ENCODE measurements around the gene MYO5C. TPM values are rescaled to one million over a fixed set of nuclear protein-coding genes. Genes with fewer than 3 reads are reported as not detected.

Gene MYO5C
- total RNA-seq, 1 donor from 2014 or later = 19.7 TPM

DNA sequence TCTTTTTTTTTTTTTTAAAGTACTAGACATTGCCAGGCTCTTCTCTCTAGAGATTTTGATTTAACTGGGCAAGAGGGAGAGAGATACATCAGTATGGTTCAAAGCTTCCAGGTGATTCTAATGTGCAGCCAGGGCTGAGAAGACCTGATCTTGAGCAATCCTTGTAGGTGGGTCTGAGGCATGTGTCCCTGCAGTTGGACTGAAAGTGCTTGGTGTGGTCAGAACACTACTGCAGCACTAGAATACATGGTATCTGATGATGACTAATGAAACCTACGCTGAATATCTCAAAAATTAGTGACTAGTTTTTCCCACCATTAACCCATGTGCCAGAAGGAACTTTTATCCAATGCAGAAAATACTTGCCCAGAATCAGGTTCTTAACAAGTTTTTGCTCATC lies 34.4 kb upstream of the MYO5C start:
- no peak for FAIRE-seq
- Histone ChIP-seq H3K27me3 (ENCODE audit: control insufficient read depth, insufficient read depth, low read length) (no peaks in the 10 kb centered on the region), H3K4me3 (ENCODE audit: low read depth, low read length) (no peak overlapping the region), H3K36me3 (ENCODE audit: control insufficient read depth, insufficient read depth, low read length) (peaks cover 3% of the 10 kb centered on the region)
- DNase-seq (ENCODE audit: low read depth) = no peak
- TF ChIP-seq, protein P1, sequence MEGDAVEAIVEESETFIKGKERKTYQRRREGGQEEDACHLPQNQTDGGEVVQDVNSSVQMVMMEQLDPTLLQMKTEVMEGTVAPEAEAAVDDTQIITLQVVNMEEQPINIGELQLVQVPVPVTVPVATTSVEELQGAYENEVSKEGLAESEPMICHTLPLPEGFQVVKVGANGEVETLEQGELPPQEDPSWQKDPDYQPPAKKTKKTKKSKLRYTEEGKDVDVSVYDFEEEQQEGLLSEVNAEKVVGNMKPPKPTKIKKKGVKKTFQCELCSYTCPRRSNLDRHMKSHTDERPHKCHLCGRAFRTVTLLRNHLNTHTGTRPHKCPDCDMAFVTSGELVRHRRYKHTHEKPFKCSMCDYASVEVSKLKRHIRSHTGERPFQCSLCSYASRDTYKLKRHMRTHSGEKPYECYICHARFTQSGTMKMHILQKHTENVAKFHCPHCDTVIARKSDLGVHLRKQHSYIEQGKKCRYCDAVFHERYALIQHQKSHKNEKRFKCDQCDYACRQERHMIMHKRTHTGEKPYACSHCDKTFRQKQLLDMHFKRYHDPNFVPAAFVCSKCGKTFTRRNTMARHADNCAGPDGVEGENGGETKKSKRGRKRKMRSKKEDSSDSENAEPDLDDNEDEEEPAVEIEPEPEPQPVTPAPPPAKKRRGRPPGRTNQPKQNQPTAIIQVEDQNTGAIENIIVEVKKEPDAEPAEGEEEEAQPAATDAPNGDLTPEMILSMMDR (IDR thresholded peaks at IDR 0.05; ENCODE audit: insufficient read depth, low read length, severe bottlenecking) = no peak

- no peaks in the 10 kb centered on the region for H3K27me3 ChIP-seq (ENCODE audit: control insufficient read depth, insufficient read depth, low read length)
- TF ChIP-seq, protein P1 (IDR thresholded peaks at IDR 0.05; ENCODE audit: insufficient read depth, low read length, severe bottlenecking) = no peak
- no peak overlapping the region for H3K4me3 ChIP-seq (ENCODE audit: low read depth, low read length)
- H3K36me3 ChIP-seq (ENCODE audit: control insufficient read depth, insufficient read depth, low read length) = peaks cover 4% of the 10 kb centered on the region
- DNase-seq (ENCODE audit: low read depth) (no peak), FAIRE-seq (no peak)
Measured at GRCh38 chr15:52329150-52329549, 33.5 kb upstream of the MYO5C start.

GRCh38 chr15:52328680-52329079 lies 33.1 kb upstream of the MYO5C start:
- no peak for FAIRE-seq
- H3K27me3 ChIP-seq (ENCODE audit: control insufficient read depth, insufficient read depth, low read length) = no peaks in the 10 kb centered on the region
- H3K36me3 ChIP-seq (ENCODE audit: control insufficient read depth, insufficient read depth, low read length) = peaks cover 4% of the 10 kb centered on the region
- TF ChIP-seq, protein P1 (IDR thresholded peaks at IDR 0.05; ENCODE audit: insufficient read depth, low read length, severe bottlenecking) = no peak
- DNase-seq (ENCODE audit: low read depth) = no peak
- no peak overlapping the region for H3K4me3 ChIP-seq (ENCODE audit: low read depth, low read length)

DNA sequence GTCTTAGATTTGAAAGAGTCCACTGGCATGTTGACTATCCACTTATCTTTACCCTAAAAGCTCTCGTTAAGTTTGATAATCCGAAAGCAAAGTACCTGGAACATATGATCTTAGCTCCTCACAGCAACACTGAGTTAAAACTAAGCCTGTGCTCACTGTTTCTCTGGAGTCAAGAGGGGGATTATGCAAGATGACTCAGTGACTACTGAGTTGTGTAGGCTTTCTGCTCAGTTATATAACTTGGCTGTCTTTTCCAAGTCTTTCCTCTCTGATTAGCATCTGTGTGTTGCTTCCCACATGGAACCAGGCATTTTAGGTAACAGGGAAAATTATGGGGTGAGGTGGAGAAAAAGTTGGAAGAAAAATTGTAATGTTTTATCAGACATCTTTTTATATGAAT lies 31.2 kb upstream of the MYO5C start:
- H3K4me3 ChIP-seq (ENCODE audit: low read depth, low read length) = no peak overlapping the region
- DNase-seq (ENCODE audit: low read depth) (no peak), FAIRE-seq (no peak)
- peaks cover 7% of the 10 kb centered on the region for H3K36me3 ChIP-seq (ENCODE audit: control insufficient read depth, insufficient read depth, low read length)
- H3K27me3 ChIP-seq (ENCODE audit: control insufficient read depth, insufficient read depth, low read length) = no peaks in the 10 kb centered on the region
- TF ChIP-seq, protein P1 (IDR thresholded peaks at IDR 0.05; ENCODE audit: insufficient read depth, low read length, severe bottlenecking) = no peak

GRCh38 chr15:52324109-52324508 lies 28.5 kb upstream of the MYO5C start:
- FAIRE-seq (no peak), DNase-seq (ENCODE audit: low read depth) (no peak)
- TF ChIP-seq, protein P1 (IDR thresholded peaks at IDR 0.05; ENCODE audit: insufficient read depth, low read length, severe bottlenecking) = no peak
- Histone ChIP-seq H3K36me3 (ENCODE audit: control insufficient read depth, insufficient read depth, low read length) (peaks cover 12% of the 10 kb centered on the region), H3K27me3 (ENCODE audit: control insufficient read depth, insufficient read depth, low read length) (no peaks in the 10 kb centered on the region), H3K4me3 (ENCODE audit: low read depth, low read length) (no peak overlapping the region)

DNA sequence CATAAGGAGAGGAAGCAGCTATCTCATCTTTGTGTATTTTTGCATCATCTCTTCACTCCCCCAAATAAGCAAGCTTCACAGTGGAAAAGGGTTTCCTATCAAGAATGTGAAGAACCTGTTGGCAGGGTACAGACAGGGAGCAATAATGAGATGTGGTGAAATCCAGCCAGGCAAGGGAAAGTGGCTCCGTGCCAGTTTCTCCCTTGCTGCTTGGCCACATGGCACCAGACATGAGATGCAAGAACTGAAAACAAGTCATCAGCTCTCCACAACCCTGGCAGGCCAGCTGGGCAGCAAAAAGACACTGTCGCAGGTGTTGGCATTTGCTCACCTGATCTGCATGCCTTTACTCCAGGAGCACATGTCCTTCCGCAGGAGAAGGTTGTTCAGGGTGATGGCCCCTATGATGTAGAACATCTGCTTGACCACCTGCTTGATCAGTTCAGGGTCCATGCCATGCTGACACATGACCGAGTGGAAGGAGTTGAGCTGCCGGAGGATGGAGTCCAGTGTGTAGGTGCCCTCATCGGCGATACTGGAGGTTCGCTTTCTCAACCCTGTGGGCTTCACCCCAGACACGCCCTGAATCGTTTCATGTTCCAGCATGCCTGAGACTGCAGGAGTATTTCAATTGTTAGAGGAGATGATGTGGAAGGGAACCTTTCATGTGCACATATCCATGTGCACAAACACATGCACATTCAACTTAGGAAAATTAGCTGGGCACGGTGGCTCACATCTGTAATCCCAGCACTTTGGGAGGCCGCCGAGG lies 23.3 kb upstream of the MYO5C start:
- DNase-seq (ENCODE audit: low read depth) = peak; percentile 35

More for the DNA sequence above, 23.3 kb upstream of the MYO5C start:
- FAIRE-seq = peak; percentile 95
- TF ChIP-seq, protein P1 (IDR thresholded peaks at IDR 0.05; ENCODE audit: insufficient read depth, low read length, severe bottlenecking) = no peak
- no peaks in the 10 kb centered on the region for H3K27me3 ChIP-seq (ENCODE audit: control insufficient read depth, insufficient read depth, low read length)
- H3K4me3 ChIP-seq (ENCODE audit: low read depth, low read length) = no peak overlapping the region
- peaks cover 13% of the 10 kb centered on the region for H3K36me3 ChIP-seq (ENCODE audit: control insufficient read depth, insufficient read depth, low read length)
